Upper lobe of left lung (tissue), 4 donors: Measurements from ENCODE around the gene RGS14.

Source experiments
- POLR2A ChIP-seq, 4 donors: fragments of 450-650 bp; IDR thresholded peaks; one replicate each; pipeline ENCODE4 v1.5.1; 2016 to 2017; ENCODE audit warnings: antibody characterized with exemption in 4 of 4, mild to moderate bottlenecking in 2 of 4
- TF ChIP-seq, protein P1 (sequence below), 6 experiments: fragments of 450-650 bp in 4 of 6; fragments of 200-600 bp in 2 of 6; sonication (generic) in 2 of 6; IDR thresholded peaks; one replicate each; pipeline ENCODE4 v1.5.1; 2016 to 2019; ENCODE audit warnings: antibody characterized with exemption in 6 of 6

DNA sequence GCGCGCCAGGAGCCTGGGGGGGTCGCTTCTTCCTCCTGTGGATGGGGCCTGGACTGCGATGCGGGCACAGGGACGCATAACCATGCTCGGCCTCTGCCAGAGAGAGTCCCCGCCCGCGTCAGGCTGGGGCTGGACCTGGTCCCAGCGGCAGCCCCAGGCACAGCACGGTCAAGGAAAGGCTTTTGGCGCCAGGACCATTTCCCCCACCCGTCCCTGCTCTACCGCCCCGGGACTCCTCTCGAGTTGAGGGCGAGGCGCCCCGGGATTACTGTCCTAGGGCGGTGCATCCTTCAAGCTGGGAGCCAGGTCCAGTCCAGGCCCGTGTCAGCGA lies 46.4 kb upstream of the RGS14 start:
- TF ChIP-seq, protein P1, sequence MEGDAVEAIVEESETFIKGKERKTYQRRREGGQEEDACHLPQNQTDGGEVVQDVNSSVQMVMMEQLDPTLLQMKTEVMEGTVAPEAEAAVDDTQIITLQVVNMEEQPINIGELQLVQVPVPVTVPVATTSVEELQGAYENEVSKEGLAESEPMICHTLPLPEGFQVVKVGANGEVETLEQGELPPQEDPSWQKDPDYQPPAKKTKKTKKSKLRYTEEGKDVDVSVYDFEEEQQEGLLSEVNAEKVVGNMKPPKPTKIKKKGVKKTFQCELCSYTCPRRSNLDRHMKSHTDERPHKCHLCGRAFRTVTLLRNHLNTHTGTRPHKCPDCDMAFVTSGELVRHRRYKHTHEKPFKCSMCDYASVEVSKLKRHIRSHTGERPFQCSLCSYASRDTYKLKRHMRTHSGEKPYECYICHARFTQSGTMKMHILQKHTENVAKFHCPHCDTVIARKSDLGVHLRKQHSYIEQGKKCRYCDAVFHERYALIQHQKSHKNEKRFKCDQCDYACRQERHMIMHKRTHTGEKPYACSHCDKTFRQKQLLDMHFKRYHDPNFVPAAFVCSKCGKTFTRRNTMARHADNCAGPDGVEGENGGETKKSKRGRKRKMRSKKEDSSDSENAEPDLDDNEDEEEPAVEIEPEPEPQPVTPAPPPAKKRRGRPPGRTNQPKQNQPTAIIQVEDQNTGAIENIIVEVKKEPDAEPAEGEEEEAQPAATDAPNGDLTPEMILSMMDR (IDR thresholded peaks at IDR 0.05), result no peak
- no peak for TF ChIP-seq POLR2A (IDR thresholded peaks at IDR 0.05)
